GM12891 (cell line): ENCODE results near the gene TIGIT.

Source experiments
- PAX5 ChIP-seq: IDR thresholded peaks from 2 replicates; pipeline ENCODE4 v1.6.1; 2011; ENCODE audit warnings: low read length, moderate library complexity, mild to moderate bottlenecking; ENCODE audit not compliant: insufficient read depth, severe bottlenecking
- POLR2A ChIP-seq: IDR thresholded peaks from 2 replicates; pipeline ENCODE4 v1.6.1; 2011; ENCODE audit warnings: low read depth, low read length, control low read depth
- POLR2AphosphoS5 ChIP-seq: IDR thresholded peaks from 2 replicates; pipeline ENCODE4 v1.6.1; 2011; ENCODE audit warnings: low read depth, low read length, control low read depth
- SPI1 ChIP-seq: IDR thresholded peaks from 2 replicates; pipeline ENCODE4 v1.6.1; 2011; ENCODE audit warnings: low read depth, low read length, control low read depth
- TAF1 ChIP-seq: IDR thresholded peaks from 2 replicates; pipeline ENCODE4 v1.6.1; 2011; ENCODE audit warnings: low read depth, low read length, control low read depth

GRCh38 chr3:114336122-114336697 is 42.4 kb downstream of the TIGIT start:
- TF ChIP-seq POLR2AphosphoS5 = no peak
- no peak for TF ChIP-seq TAF1
- no peak for TF ChIP-seq POLR2A
- TF ChIP-seq PAX5 = no peak
- TF ChIP-seq SPI1 = no peak
